ENCODE data around the gene SCPEP1.

SCPEP1 gene

DNA sequence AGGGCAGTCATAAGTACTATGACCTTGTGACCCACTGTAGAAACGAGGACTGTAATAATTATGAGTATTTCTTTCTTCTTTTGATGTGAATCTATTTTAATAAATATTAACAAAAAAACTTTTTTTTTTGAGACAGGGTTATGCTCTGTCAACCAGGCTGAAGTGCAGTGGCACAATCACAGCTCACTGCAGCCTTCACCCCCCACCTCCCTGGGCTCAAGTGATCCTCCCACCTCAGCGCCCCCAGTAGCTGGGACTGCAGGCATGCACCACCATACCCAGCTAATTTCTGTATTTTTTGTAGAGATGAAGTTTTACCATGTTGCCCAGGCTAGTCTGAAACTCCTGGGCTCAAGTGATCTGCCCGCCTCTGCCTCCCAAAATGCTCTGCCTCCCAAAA, 32.6 kb downstream of the SCPEP1 start:
- TF ChIP-seq, protein P1, sequence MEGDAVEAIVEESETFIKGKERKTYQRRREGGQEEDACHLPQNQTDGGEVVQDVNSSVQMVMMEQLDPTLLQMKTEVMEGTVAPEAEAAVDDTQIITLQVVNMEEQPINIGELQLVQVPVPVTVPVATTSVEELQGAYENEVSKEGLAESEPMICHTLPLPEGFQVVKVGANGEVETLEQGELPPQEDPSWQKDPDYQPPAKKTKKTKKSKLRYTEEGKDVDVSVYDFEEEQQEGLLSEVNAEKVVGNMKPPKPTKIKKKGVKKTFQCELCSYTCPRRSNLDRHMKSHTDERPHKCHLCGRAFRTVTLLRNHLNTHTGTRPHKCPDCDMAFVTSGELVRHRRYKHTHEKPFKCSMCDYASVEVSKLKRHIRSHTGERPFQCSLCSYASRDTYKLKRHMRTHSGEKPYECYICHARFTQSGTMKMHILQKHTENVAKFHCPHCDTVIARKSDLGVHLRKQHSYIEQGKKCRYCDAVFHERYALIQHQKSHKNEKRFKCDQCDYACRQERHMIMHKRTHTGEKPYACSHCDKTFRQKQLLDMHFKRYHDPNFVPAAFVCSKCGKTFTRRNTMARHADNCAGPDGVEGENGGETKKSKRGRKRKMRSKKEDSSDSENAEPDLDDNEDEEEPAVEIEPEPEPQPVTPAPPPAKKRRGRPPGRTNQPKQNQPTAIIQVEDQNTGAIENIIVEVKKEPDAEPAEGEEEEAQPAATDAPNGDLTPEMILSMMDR (IDR thresholded peaks at IDR 0.05) = no peak

DNA sequence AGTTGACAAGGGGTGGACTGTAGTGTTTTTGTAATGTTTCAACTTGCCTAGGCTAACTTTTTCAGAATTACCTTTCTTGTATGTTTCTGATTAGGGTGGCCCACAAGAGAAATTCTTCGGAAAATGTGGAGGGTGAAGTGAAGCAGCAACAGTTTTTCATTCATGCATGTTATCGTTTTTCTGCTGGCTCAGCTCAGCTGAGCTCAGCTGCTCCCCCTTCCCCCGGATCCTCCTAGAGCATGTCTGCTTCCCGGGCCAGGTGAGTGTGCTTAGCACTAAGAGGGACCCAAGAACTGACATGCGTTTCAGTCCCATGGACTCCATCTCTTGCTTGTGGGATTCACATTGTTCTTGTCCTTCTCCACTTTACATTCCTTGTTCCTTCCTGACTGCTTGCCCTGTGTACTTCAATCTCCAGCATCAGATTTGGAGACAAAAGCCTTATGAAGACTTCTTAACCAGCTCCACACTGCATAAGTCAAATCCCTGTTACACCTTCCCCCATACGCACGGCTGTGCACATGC, 33.6 kb downstream of the SCPEP1 start:
- TF ChIP-seq, protein P1 (IDR thresholded peaks at IDR 0.05) = no peak

DNA sequence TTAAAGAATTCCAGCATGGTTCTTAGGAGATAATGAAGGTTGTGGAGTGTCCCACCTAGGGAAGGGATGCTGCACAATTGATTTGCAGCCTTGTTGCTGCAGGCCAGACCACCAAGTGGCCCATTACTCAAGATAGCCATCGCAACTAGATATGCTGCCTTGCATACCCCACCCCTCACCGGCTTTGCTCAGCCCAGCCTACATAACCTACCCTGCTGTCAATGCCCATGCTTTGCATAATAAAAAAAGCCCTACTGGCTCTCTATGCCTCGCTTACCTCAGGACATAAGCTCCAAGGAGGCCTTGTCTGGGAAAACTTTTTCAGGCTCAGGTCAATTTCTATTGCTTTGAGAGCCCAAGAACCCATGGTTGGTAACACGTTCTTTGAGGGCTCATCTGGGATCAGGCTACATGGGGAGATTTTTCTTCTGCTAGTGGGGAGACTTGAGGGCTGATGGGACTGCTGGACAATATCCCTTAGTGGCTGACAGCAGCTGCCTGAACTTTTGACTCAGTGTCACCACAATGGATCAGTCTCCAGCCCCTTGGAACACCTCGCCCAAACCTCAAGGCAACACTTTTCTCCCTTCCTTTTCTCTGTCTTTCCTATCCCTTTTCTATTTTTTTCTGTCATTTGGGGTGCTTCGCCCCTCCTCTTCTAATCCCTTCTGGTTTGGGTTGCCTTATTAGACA, 38.3 kb downstream of the SCPEP1 start:
- TF ChIP-seq, protein P1 (IDR thresholded peaks at IDR 0.05) = no peak

DNA sequence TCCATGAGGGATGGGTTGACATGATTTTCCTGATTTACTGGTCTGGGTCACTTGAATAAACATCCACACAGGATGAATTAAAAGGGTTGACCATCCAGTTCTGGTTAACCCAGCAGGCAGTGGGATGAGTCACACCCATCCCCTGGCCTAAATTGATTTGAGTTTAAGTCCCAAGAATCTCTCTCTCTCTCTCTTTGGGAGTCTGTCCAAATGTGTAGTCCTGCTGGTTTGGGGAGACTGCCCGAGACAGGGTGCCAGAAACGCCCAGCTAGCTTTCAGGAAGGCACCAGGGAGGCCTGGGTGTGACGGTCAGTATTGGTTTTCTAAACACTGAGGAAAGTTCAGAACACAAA, 38.8 kb downstream of the SCPEP1 start:
- TF ChIP-seq, protein P1 (IDR thresholded peaks at IDR 0.05) = no peak

DNA sequence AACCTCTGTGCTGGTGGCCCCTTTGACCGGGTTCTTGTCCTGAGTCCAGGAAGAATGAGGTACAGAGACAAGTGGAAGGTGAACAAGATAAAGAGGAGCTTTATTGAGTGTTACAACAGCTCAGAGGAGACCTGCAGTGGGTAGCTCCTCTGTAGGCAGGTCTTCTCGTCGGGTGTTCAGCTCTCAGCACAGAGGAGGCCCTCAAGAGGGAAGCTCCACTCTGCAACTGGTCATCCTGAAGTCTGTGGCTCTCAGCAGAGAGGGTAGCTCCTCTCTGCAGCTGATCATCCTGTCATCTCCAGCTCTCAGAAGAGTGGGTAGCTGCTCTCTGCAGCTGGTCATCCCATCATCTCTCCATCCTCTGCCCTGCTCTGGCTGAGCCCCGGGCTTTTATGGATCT, 39.7 kb downstream of the SCPEP1 start:
- TF ChIP-seq, protein P1 (IDR thresholded peaks at IDR 0.05) = no peak

DNA sequence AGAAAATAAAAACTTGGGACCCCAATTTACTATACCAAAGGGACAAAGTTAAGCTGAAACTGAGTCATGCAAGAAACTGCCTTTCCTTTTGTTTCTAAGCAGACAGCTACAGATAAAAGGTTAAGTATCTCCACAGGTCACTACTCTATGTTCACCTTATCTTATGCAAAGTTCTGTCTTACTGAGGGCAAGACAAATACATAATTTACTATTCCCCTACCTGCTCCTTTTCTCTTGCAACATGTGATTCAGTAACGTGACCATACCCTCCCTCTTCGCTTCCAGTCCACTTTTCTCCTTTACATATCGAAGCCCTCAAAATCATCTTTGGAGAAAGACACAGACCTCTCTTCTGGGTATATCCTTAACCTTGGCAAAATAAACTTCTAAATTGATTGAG, 42.3 kb downstream of the SCPEP1 start:
- TF ChIP-seq, protein P1 (IDR thresholded peaks at IDR 0.05) = no peak

DNA sequence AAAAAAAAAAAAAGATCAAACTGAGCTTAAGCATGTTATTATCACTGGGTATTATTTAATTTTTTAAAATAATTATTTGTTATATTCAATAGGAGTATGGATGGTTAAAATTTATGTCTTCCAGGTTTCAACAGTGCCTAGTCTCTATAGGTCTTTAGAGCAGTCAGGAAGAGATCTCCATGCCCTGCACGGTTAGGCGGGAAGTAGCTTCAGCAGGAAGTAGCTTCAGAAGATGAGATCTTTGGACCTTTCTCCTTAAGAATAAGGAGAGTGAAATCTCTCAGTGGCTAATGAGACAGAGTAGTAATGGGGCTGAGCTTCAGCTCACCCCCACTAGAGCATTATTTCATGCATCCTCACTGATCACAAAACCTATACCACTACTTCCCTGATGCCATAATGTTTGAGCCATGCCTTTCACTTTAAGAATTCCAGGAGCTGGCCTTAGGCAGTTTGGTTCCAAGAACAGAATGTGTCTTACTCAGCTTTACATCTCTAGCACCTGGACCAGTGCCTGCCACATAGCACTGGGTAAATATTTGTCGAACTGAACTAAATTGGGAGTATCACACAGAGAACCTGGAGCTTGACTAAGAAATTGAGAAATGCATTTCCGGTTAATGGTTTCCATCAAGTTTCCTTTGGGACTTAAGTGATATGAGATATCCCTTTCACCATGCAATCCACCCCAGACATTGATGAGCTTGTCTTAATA, 43.5 kb downstream of the SCPEP1 start:
- TF ChIP-seq, protein P1 (IDR thresholded peaks at IDR 0.05) = no peak
